ENCODE measurements around the gene ATG3. TPM values are rescaled to one million over a fixed set of nuclear protein-coding genes. Genes with fewer than 3 reads are reported as not detected.

ATG3 gene
- total RNA-seq, 1 donor from 2014 or later, result 39.0 TPM

Other genes with a start within 250 kb of the ATG3 start
- gene CD200, start 228.8 kb downstream of the ATG3 start, total RNA-seq, result 1.3 TPM
- gene BTLA, start 62.5 kb downstream of the ATG3 start, total RNA-seq, result not detected
- gene SLC35A5, start 83 bp upstream of the ATG3 start, total RNA-seq, result 14.7 TPM
- 80.0 TPM for gene CCDC80, start 79.2 kb upstream of the ATG3 start, total RNA-seq